Right atrium auricular region (tissue), 2 donors: Measurements from ENCODE around the gene IGSF6. TPM values are rescaled to one million over a fixed set of nuclear protein-coding genes. Genes with fewer than 3 reads are reported as not detected.

Source experiments
- DNase-seq: peaks from one replicate; pipeline ENCODE4 v3.0.0-alpha.2; 2019; ENCODE audit warnings: low spot score
- H3K27ac ChIP-seq, 2 donors: fragments of 200-600 bp; sonication (generic); 1 replicate in 1 of 2; 2 replicates in 1 of 2; pipeline ENCODE4 v1.5.1; 2016 to 2019
- H3K27me3 ChIP-seq, 2 donors: fragments of 200-600 bp; sonication (generic); one replicate each; pipeline versions ENCODE4 v1.5.1 to v1.6.0; 2017 to 2019
- H3K36me3 ChIP-seq: fragments of 200-600 bp; sonication (generic); one replicate; pipeline ENCODE4 v1.5.1; 2016
- H3K4me1 ChIP-seq, 2 donors: fragments of 200-600 bp; sonication (generic); one replicate each; pipeline versions ENCODE4 v1.5.1 to v1.6.0; 2017 to 2019
- H3K4me3 ChIP-seq, 2 donors: fragments of 200-600 bp; sonication (generic); 1 replicate in 1 of 2; 2 replicates in 1 of 2; pipeline ENCODE4 v1.5.1; 2017 to 2019; ENCODE audit warnings: mild to moderate bottlenecking in 1 of 2, moderate library complexity in 1 of 2
- H3K9me3 ChIP-seq, 2 donors: fragments of 200-600 bp; sonication (generic); one replicate each; pipeline ENCODE4 v1.5.1; 2019
- total RNA-seq, 2 donors: library from RNA; depleted of rRNA; stranded (reverse); fragments of >200 nt; gene quantifications; one replicate each; pipeline ENCODE4 v1.1.0, GENCODE V29; 2016
- TF ChIP-seq, protein P1 (sequence below), 2 donors: fragments of 200-600 bp; sonication (generic); IDR thresholded peaks; one replicate each; pipeline ENCODE4 v1.5.1; 2019; ENCODE audit warnings: antibody characterized with exemption in 2 of 2

Gene IGSF6
- total RNA-seq, 2 donors from 2014 or later = 0.67 to 1.6 TPM

GRCh38 chr16:21603928-21604327, 48.5 kb downstream of the IGSF6 start:
- TF ChIP-seq, protein P1, sequence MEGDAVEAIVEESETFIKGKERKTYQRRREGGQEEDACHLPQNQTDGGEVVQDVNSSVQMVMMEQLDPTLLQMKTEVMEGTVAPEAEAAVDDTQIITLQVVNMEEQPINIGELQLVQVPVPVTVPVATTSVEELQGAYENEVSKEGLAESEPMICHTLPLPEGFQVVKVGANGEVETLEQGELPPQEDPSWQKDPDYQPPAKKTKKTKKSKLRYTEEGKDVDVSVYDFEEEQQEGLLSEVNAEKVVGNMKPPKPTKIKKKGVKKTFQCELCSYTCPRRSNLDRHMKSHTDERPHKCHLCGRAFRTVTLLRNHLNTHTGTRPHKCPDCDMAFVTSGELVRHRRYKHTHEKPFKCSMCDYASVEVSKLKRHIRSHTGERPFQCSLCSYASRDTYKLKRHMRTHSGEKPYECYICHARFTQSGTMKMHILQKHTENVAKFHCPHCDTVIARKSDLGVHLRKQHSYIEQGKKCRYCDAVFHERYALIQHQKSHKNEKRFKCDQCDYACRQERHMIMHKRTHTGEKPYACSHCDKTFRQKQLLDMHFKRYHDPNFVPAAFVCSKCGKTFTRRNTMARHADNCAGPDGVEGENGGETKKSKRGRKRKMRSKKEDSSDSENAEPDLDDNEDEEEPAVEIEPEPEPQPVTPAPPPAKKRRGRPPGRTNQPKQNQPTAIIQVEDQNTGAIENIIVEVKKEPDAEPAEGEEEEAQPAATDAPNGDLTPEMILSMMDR (IDR thresholded peaks at IDR 0.05) = no peak
- H3K4me3 ChIP-seq = no peak overlapping the region
- H3K36me3 ChIP-seq = no peaks in the 10 kb centered on the region
- no peak overlapping the region for H3K27ac ChIP-seq
- DNase-seq = no peak
- H3K9me3 ChIP-seq = no peaks in the 10 kb centered on the region
- H3K4me1 ChIP-seq = peaks cover 0 to 42% of the 10 kb centered on the region in 2 donors
- no peaks in the 10 kb centered on the region for H3K27me3 ChIP-seq

- DNase-seq = no peak
- H3K4me1 ChIP-seq = peaks cover 0 to 38% of the 10 kb centered on the region in 2 donors
- H3K27me3 ChIP-seq = no peaks in the 10 kb centered on the region
- H3K36me3 ChIP-seq = no peaks in the 10 kb centered on the region
- TF ChIP-seq, protein P1 (IDR thresholded peaks at IDR 0.05) = no peak
- no peak overlapping the region for H3K27ac ChIP-seq
- no peak overlapping the region for H3K4me3 ChIP-seq
- no peaks in the 10 kb centered on the region for H3K9me3 ChIP-seq
Measured at GRCh38 chr16:21602785-21603184, 49.6 kb downstream of the IGSF6 start.

DNA sequence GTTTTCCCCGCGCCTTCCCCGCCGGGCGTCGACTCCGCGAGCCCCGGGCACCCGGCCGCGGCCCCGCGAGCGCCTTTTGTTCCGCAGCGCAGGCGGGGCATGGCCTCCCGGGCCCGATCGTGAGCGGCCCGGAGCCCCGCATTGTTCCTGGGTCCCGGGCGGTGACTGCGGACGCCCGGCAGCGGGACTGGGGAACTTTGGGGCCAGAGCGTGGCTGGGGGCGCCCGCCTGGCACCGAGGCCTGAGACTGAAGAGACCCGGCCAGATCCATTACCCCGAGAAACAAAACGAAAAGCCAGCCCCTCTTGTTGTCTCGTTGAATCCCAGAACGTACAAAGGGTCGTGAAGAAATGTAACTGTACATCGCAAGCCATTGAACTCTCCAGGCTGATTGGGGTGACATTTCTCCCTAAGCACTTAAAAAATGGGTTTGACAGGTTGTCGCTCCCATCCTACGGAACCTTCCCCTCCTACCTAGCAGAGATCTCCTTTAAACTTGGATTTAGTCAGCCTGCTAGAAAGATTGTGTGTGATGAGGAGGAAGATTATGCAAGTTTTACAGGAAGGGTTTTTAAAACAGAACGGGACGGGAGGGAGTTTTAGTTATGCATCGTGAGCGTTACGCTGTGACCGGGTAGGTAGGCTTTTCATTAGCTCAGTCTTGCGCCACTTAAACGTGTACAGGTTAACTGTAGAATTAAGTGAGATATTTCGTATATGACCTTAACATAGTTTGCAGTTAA, 52.2 kb downstream of the IGSF6 start:
- no peak for DNase-seq
- TF ChIP-seq, protein P1 (IDR thresholded peaks at IDR 0.05) = no peak
- Histone ChIP-seq H3K4me1 (peaks cover 0 to 33% of the 10 kb centered on the region in 2 donors), H3K27me3 (no peaks in the 10 kb centered on the region), H3K9me3 (no peaks in the 10 kb centered on the region), H3K4me3 (peak overlapping the region; percentile 83 to 98), H3K27ac (peak overlapping the region; percentile 90 to 97), H3K36me3 (no peaks in the 10 kb centered on the region)

DNA sequence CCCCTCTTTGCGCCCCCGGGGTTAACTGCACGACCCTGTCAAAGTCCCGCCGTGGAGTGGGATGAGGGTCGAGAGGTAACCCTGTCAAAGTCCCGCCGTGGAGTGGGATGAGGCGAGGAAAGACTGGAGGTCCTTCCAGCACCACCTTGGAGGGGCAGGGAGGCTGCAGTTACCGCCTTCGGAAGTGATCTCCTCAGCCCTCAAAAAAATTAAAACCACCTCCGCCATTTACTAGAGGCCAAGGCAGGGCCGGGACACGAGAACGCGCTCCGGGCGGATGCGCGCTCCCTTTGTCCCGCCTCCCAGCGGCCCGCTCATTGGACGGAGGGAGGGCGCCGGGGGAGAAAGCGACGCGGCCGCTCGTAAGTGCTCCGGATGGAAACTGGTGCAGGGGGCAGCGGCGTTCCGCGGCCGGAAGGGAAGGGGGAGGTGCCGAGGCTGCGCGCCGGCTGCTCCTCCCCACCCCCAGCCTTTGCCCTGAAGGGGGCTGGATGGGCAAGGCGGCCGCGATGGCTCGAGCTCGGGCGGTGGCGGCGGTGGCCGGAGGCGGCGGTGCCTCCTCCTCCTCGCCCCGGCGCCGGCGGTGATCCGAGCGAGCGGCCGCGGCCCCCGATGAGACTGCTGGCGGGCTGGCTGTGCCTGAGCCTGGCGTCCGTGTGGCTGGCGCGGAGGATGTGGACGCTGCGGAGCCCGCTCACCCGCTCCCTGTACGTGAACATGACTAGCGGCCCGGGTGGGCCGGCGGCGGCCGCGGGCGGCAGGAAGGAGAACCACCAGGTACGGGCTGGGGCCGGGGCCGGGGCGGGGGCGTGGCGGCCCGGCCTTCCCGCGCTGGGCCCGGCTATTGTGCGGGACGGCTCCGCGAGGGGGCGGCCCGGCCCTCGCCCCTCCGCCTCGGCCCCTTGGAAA, 53.0 kb downstream of the IGSF6 start, which contains the start of gene METTL9:
Gene METTL9 (plus strand): TSS at position 456 of the 909 bp plus-strand sequence. CDS start 157 bp downstream, at position 613.
- H3K4me1 ChIP-seq = peaks cover 0 to 28% of the 10 kb centered on the region in 2 donors

GRCh38 chr16:21598701-21599121, 53.7 kb downstream of the IGSF6 start:
- TF ChIP-seq, protein P1 (IDR thresholded peaks at IDR 0.05) = no peak
- Histone ChIP-seq H3K4me1 (peaks cover 0 to 22% of the 10 kb centered on the region in 2 donors), H3K27ac (peak overlapping the region; percentile 90 to 97), H3K9me3 (no peaks in the 10 kb centered on the region), H3K36me3 (no peaks in the 10 kb centered on the region), H3K4me3 (peak overlapping the region; percentile 83 to 98), H3K27me3 (no peaks in the 10 kb centered on the region)
- DNase-seq = no peak

More for the DNA sequence above, 53.0 kb downstream of the IGSF6 start, which contains the start of gene METTL9:
- Histone ChIP-seq H3K27ac (peak within 1 kb of the TSS; percentile 90 to 97), H3K4me3 (peak within 1 kb of the TSS; percentile 83 to 98), H3K9me3 (no peaks in the 10 kb centered on the region), H3K27me3 (no peaks in the 10 kb centered on the region), H3K36me3 (no peaks in the 10 kb centered on the region)
- TF ChIP-seq, protein P1 (IDR thresholded peaks at IDR 0.05) = no peak
- peak; percentile 94 for DNase-seq
